Neural progenitor cell (in vitro differentiated cells): Measurements from ENCODE around the gene MGMT. TPM values are rescaled to one million over a fixed set of nuclear protein-coding genes. Genes with fewer than 3 reads are reported as not detected.

Experiments used
- DNase-seq: peaks from one replicate; pipeline ENCODE4 v3.0.0-alpha.2; 2016; ENCODE audit warnings: low spot score
- H2AFZ ChIP-seq: fragments of 200-600 bp; sonication (generic); replicated peaks from 2 replicates; pipeline ENCODE4 v1.6.1; 2016; ENCODE audit warnings: antibody characterized with exemption
- H3F3A ChIP-seq: fragments of 200-600 bp; sonication (generic); 2 replicates; pipeline ENCODE4 v1.6.1; 2016; ENCODE audit warnings: antibody characterized with exemption, low read depth
- H3K27ac ChIP-seq: fragments of 200-600 bp; sonication (generic); 2 replicates; pipeline ENCODE4 v1.5.1; 2016; ENCODE audit warnings: mild to moderate bottlenecking
- H3K27me3 ChIP-seq: fragments of 200-600 bp; sonication (generic); 2 replicates; pipeline ENCODE4 v1.6.1; 2016; ENCODE audit warnings: mild to moderate bottlenecking, moderate library complexity
- H3K36me3 ChIP-seq: fragments of 200-600 bp; sonication (generic); 2 replicates; pipeline ENCODE4 v1.5.1; 2016
- H3K4me1 ChIP-seq: fragments of 200-600 bp; sonication (generic); 2 replicates; pipeline ENCODE4 v1.6.1; 2016; ENCODE audit warnings: mixed run types
- H3K4me2 ChIP-seq: fragments of 200-600 bp; sonication (generic); 2 replicates; pipeline ENCODE4 v1.6.1; 2016
- H3K4me3 ChIP-seq: fragments of 200-600 bp; sonication (generic); 2 replicates; pipeline ENCODE4 v1.5.1; 2016
- H3K79me2 ChIP-seq: fragments of 200-600 bp; sonication (generic); 2 replicates; pipeline ENCODE4 v1.6.1; 2016; ENCODE audit warnings: low read depth
- H3K9ac ChIP-seq: fragments of 200-600 bp; sonication (generic); 2 replicates; pipeline ENCODE4 v1.6.1; 2016
- H3K9me3 ChIP-seq: fragments of 200-600 bp; sonication (generic); 2 replicates; pipeline ENCODE4 v1.5.1; 2016; ENCODE audit warnings: low read depth
- H4K20me1 ChIP-seq: fragments of 200-600 bp; sonication (generic); 2 replicates; pipeline ENCODE4 v1.6.1; 2016; ENCODE audit warnings: low read depth
- H3K27ac Mint-ChIP-seq: 3 replicates; pipeline ENCODE4 v1.8.0; 2021; ENCODE audit warnings: mixed read lengths
- H3K27me3 Mint-ChIP-seq: 2 replicates; pipeline ENCODE4 v1.8.0; 2022; ENCODE audit warnings: low read depth, mild to moderate bottlenecking, inconsistent platforms, moderate library complexity, mixed read lengths; ENCODE audit not compliant: insufficient read depth
- H3K36me3 Mint-ChIP-seq: 3 replicates; pipeline ENCODE4 v1.8.0; 2021; ENCODE audit warnings: mixed read lengths
- H3K4me1 Mint-ChIP-seq: 3 replicates; pipeline ENCODE4 v1.8.0; 2021; ENCODE audit warnings: mixed read lengths
- H3K4me3 Mint-ChIP-seq: 3 replicates; pipeline ENCODE4 v1.8.0; 2021; ENCODE audit warnings: mild to moderate bottlenecking, moderate library complexity, mixed read lengths
- H3K9me3 Mint-ChIP-seq: 3 replicates; pipeline ENCODE4 v1.8.0; 2020; ENCODE audit warnings: mixed read lengths
- EZH2 ChIP-seq: fragments of 200-600 bp; sonication (generic); IDR thresholded peaks from 2 replicates; pipeline ENCODE4 v1.6.1; 2017; ENCODE audit warnings: antibody characterized with exemption, mild to moderate bottlenecking, moderate library complexity
- EZH2phosphoT487 ChIP-seq: fragments of 200-600 bp; sonication (generic); IDR thresholded peaks from 2 replicates; pipeline ENCODE4 v1.6.1; 2017; ENCODE audit warnings: antibody characterized with exemption
- total RNA-seq: library from RNA; depleted of rRNA; stranded (reverse); fragments of >200 nt; gene quantifications from 2 replicates; pipeline ENCODE4 v1.2.3, GENCODE V29; 2015; ENCODE audit warnings: low replicate concordance
- TF ChIP-seq, protein P1 (sequence below): fragments of 200-600 bp; sonication (generic); IDR thresholded peaks from 2 replicates; pipeline ENCODE4 v1.5.1; 2017; ENCODE audit warnings: antibody characterized with exemption, mild to moderate bottlenecking

MGMT gene
- total RNA-seq, 1 donor from 2014 or later, result 17.5 TPM

DNA sequence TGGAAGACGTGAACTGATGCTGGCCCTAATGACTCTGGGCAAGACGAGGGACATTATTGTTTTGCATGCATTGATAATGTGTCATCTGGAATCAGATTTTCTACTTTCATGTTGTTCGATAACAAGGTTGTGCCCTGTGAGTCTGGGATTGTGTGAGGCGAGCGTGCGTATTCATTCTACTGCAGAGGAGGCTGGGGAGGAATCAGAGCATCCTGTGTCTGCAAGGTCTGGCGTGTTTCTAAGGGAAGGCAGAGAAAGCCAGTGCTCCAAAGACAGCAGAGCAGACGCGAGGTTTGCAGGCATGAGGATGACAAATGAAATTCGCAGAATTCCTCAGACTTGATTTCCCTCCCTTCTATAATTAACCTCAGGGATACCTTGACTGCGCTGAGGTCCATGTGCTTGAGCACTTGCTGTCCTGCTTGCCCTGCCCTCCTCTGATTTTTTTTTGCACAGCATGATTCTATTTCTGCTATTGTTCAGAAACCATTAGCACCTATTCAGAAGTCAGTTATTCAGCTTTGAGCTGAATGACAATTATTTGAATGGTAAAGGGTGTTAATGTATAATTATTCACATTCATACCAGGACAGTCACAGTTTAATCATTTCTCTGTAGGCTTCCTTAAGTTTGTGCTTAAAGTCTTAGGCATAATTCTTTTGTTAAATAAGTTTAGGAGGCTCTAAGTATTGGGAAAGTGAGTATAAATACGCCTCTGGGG is 263.4 kb downstream of the MGMT start:
- H3K27ac Mint-ChIP-seq, result no peak overlapping the region
- Histone ChIP-seq H3K9me3 (no peaks in the 10 kb centered on the region), H3K36me3 (no peaks in the 10 kb centered on the region), H3K4me1 (no peaks in the 10 kb centered on the region), H3K79me2 (no peaks in the 10 kb centered on the region), H2AFZ (no peak overlapping the region), H4K20me1 (no peaks in the 10 kb centered on the region), H3K4me3 (no peak overlapping the region), H3F3A (no peaks in the 10 kb centered on the region), H3K4me2 (no peak overlapping the region), H3K9ac (no peak overlapping the region), H3K27me3 (no peaks in the 10 kb centered on the region), H3K27ac (no peak overlapping the region)
- peaks cover 7% of the 10 kb centered on the region for H3K9me3 Mint-ChIP-seq
- TF ChIP-seq EZH2phosphoT487 (no peak), EZH2 (no peak)
- TF ChIP-seq, protein P1, sequence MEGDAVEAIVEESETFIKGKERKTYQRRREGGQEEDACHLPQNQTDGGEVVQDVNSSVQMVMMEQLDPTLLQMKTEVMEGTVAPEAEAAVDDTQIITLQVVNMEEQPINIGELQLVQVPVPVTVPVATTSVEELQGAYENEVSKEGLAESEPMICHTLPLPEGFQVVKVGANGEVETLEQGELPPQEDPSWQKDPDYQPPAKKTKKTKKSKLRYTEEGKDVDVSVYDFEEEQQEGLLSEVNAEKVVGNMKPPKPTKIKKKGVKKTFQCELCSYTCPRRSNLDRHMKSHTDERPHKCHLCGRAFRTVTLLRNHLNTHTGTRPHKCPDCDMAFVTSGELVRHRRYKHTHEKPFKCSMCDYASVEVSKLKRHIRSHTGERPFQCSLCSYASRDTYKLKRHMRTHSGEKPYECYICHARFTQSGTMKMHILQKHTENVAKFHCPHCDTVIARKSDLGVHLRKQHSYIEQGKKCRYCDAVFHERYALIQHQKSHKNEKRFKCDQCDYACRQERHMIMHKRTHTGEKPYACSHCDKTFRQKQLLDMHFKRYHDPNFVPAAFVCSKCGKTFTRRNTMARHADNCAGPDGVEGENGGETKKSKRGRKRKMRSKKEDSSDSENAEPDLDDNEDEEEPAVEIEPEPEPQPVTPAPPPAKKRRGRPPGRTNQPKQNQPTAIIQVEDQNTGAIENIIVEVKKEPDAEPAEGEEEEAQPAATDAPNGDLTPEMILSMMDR, result no peak
- H3K27me3 Mint-ChIP-seq, result no peaks in the 10 kb centered on the region
- peaks cover 1% of the 10 kb centered on the region for H3K36me3 Mint-ChIP-seq
- peaks cover 4% of the 10 kb centered on the region for H3K4me1 Mint-ChIP-seq
- H3K4me3 Mint-ChIP-seq, result no peak overlapping the region
- DNase-seq, result no peak

DNA sequence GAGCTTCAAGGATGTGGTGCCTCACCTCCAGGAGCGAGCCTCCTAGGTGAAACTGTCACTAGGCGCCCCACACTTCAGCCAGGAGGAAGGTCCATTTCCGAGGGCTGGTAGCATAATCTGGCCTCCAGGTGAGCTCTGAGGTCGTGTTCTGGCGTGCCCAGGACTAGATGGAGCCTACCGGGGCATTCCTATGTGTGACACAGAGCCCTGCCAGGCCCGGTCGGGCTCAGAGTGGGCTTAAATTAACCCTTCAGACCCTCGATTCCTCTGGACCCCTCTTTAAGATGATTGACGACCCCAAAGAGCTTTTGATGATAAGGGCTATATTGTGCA is 263.9 kb downstream of the MGMT start:
- Histone ChIP-seq H3F3A (no peaks in the 10 kb centered on the region), H3K27me3 (no peaks in the 10 kb centered on the region), H2AFZ (no peak overlapping the region), H3K4me2 (no peak overlapping the region), H3K36me3 (no peaks in the 10 kb centered on the region), H3K79me2 (no peaks in the 10 kb centered on the region), H3K9ac (no peak overlapping the region), H3K27ac (no peak overlapping the region), H3K4me3 (no peak overlapping the region), H4K20me1 (no peaks in the 10 kb centered on the region), H3K9me3 (no peaks in the 10 kb centered on the region), H3K4me1 (no peaks in the 10 kb centered on the region)
- TF ChIP-seq EZH2, result no peak
- no peak for TF ChIP-seq EZH2phosphoT487
- TF ChIP-seq, protein P1, result no peak
- Mint-ChIP-seq H3K36me3 (peaks cover 1% of the 10 kb centered on the region), H3K27ac (no peak overlapping the region), H3K4me3 (no peak overlapping the region), H3K9me3 (peaks cover 7% of the 10 kb centered on the region), H3K27me3 (no peaks in the 10 kb centered on the region), H3K4me1 (peaks cover 4% of the 10 kb centered on the region)
- no peak for DNase-seq

DNA sequence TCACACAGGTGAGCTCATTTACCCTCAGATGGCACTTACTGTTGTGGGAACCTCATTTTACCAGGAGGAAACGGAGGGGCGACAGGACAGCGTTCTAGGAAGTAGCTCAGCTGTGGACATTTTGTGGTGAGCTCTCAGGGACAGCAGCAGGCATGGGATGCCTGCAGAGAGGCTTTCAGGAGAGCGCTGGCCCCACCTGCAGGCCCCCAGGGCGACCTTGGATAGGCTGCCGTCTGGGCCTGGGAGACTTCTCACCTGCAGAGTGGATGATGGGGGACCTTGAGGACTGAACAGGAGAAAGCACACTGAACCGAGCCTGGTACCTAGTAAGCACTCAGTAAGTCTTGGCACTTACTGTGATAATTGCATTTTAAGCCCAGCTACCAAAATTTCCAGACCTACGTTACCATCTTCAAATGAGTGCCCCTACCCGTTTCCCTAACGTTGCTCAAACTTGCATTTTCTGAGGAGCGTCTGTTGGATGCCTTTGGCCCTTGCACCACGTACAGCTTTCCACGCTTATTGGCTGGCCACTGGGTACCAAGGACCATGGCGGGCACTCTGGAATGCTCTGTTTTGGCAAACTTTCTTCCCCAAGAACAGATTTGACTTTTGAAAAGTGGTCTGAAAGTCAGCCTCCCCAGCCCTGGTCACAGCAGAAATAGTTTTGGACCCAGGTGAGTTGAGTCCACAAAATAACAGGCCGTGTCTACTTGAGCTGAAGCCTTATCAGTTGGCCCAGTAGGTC is 273.7 kb downstream of the MGMT start:
- H3K9me3 ChIP-seq, result no peaks in the 10 kb centered on the region
- Mint-ChIP-seq H3K36me3 (peaks cover 2% of the 10 kb centered on the region), H3K9me3 (peaks cover 12% of the 10 kb centered on the region), H3K27ac (no peak overlapping the region), H3K4me1 (no peaks in the 10 kb centered on the region), H3K27me3 (peaks cover 2% of the 10 kb centered on the region), H3K4me3 (no peak overlapping the region)
- H2AFZ ChIP-seq, result no peak overlapping the region
- no peaks in the 10 kb centered on the region for H3K36me3 ChIP-seq
- TF ChIP-seq EZH2phosphoT487 (no peak), EZH2 (no peak)
- TF ChIP-seq, protein P1, result no peak
- no peak overlapping the region for H3K9ac ChIP-seq
- no peaks in the 10 kb centered on the region for H3K79me2 ChIP-seq
- no peak overlapping the region for H3K4me3 ChIP-seq
- H3K4me2 ChIP-seq, result no peak overlapping the region
- H4K20me1 ChIP-seq, result no peaks in the 10 kb centered on the region
- no peaks in the 10 kb centered on the region for H3K27me3 ChIP-seq
- DNase-seq, result no peak
- no peak overlapping the region for H3K27ac ChIP-seq
- H3K4me1 ChIP-seq, result no peaks in the 10 kb centered on the region
- no peaks in the 10 kb centered on the region for H3F3A ChIP-seq
